OCI-LY7 (cell line): Measurements from ENCODE around the gene PHLDB1. TPM values are rescaled to one million over a fixed set of nuclear protein-coding genes. Genes with fewer than 3 reads are reported as not detected.

Source experiments
- BruUV-seq: library from RNA; stranded (reverse); fragments of 400-500 nt; replicated peaks from 2 replicates; lab custom pipeline; 2021; lab: Mats Ljungman, UMichigan
- CTCF ChIA-PET: fragments of 300-600 bp; sonication (Branson Sonifier 250); formaldehyde crosslinking; loops from one replicate; lab custom pipeline; 2022; ENCODE audit warnings: antibody characterized with exemption; ENCODE audit not compliant: unreplicated experiment; lab: Charles Lee
- POLR2A ChIA-PET: fragments of 300-600 bp; sonication (Branson Sonifier 250); formaldehyde crosslinking; loops from one replicate; lab custom pipeline; 2022; ENCODE audit warnings: antibody characterized with exemption; lab: Charles Lee
- DNase-seq: peaks from one replicate; pipeline ENCODE4 v3.0.0-alpha.2; 2015; ENCODE audit warnings: low spot score
- H2AFZ ChIP-seq: fragments of 200-600 bp; sonication (generic), shearing (Covaris generic); 2 replicates; pipeline ENCODE4 v1.6.1; 2014; ENCODE audit warnings: mild to moderate bottlenecking, antibody characterized with exemption, low read length, moderate library complexity
- H3K27ac ChIP-seq: fragments of 200-600 bp; sonication (generic); 2 replicates; pipeline ENCODE4 v1.5.1; 2014; ENCODE audit warnings: mixed run types, low read depth, mild to moderate bottlenecking, moderate library complexity, low read length, inconsistent platforms; ENCODE audit not compliant: poor library complexity, severe bottlenecking
- H3K36me3 ChIP-seq: fragments of 200-600 bp; sonication (generic); 2 replicates; pipeline ENCODE4 v1.6.1; 2014; ENCODE audit warnings: mild to moderate bottlenecking, antibody characterized with exemption, low read length, moderate library complexity, mixed read lengths; ENCODE audit not compliant: insufficient read depth
- H3K4me1 ChIP-seq: fragments of 200-600 bp; sonication (generic); 2 replicates; pipeline ENCODE4 v1.5.1; 2014; ENCODE audit warnings: mild to moderate bottlenecking, low read length; ENCODE audit not compliant: insufficient read depth, poor library complexity, severe bottlenecking
- H3K4me2 ChIP-seq: fragments of 200-600 bp; sonication (generic); 2 replicates; pipeline ENCODE4 v1.6.1; 2014; ENCODE audit warnings: mild to moderate bottlenecking, low read length
- H3K4me3 ChIP-seq: fragments of 200-600 bp; sonication (generic); 2 replicates; pipeline ENCODE4 v1.5.1; 2014; ENCODE audit warnings: mild to moderate bottlenecking, low read depth, low read length; ENCODE audit not compliant: poor library complexity, severe bottlenecking
- H3K79me2 ChIP-seq: fragments of 200-600 bp; sonication (generic); 2 replicates; pipeline ENCODE4 v1.6.1; 2016; ENCODE audit warnings: low read depth, mild to moderate bottlenecking, low read length, moderate library complexity, mixed read lengths; ENCODE audit not compliant: insufficient read depth
- H3K9me2 ChIP-seq: fragments of 200-600 bp; sonication (generic); 2 replicates; pipeline ENCODE4 v1.6.1; 2016; ENCODE audit warnings: mild to moderate bottlenecking, low read length, mixed read lengths; ENCODE audit not compliant: insufficient read depth
- H3K9me3 ChIP-seq: fragments of 200-600 bp; sonication (generic); 2 replicates; pipeline ENCODE4 v1.6.1; 2014; ENCODE audit warnings: mild to moderate bottlenecking, mixed run types, low read length, mixed read lengths
- H4K20me1 ChIP-seq: fragments of 200-600 bp; sonication (generic); 2 replicates; pipeline ENCODE4 v1.6.1; 2014; ENCODE audit warnings: mild to moderate bottlenecking, antibody characterized with exemption, low read length, moderate library complexity, mixed read lengths; ENCODE audit not compliant: insufficient read depth
- CTCF ChIP-seq: fragments of 200-600 bp; sonication (generic); conservative IDR thresholded peaks from 2 replicates; pipeline ENCODE4 v1.5.1; 2014; ENCODE audit warnings: mild to moderate bottlenecking, antibody characterized with exemption, low read length, moderate library complexity, mixed read lengths
- EZH2phosphoT487 ChIP-seq: fragments of 200-600 bp; sonication (generic); IDR thresholded peaks from 2 replicates; pipeline ENCODE4 v1.6.1; 2018; ENCODE audit warnings: low read depth, borderline replicate concordance, mild to moderate bottlenecking, mixed run types, antibody characterized with exemption, low read length, moderate library complexity, mixed read lengths
- intact Hi-C: fragments of 100-400 bp; cut with micrococcal nuclease; formaldehyde crosslinking; loops from one replicate; pipeline ENCODE4 v1.10.0; 2022; ENCODE audit not compliant: unreplicated experiment
- total RNA-seq, 2 experiments: library from RNA; depleted of rRNA in 1 of 2; stranded (reverse); fragments of >200 nt in 1 of 2; shearing (Covaris generic) in 1 of 2; gene quantifications; 2 replicates each; pipeline ENCODE4 v1.2.3, GENCODE V29; 2014 to 2022

The PHLDB1 gene
- total RNA-seq, 2 experiments from 2014 or later: 0.19 TPM; not detected in 1

GRCh38 chr11:118670063-118670462 lies 62.6 kb downstream of the PHLDB1 start:
- TF ChIP-seq EZH2phosphoT487 (no peak), CTCF (no peak)
- ChIA-PET CTCF (no interaction called here), POLR2A (interaction anchor here (1.7 kb wide), 1 partner anchor 35 kb away, joined by 4 read pairs; no protein-coding TSS in a partner anchor)
- no TSS peak for BruUV-seq
- no peak overlapping the region for H3K4me2 ChIP-seq
- H3K9me2 ChIP-seq: no peaks in the 10 kb centered on the region
- H3K9me3 ChIP-seq: no peaks in the 10 kb centered on the region
- no peak for DNase-seq
- H3K4me3 ChIP-seq: no peak overlapping the region
- H3K27ac ChIP-seq: no peak overlapping the region
- no peaks in the 10 kb centered on the region for H3K79me2 ChIP-seq
- intact Hi-C loops: no loop called here
- H4K20me1 ChIP-seq: no peaks in the 10 kb centered on the region
- H2AFZ ChIP-seq: no peak overlapping the region
- no peaks in the 10 kb centered on the region for H3K36me3 ChIP-seq
- no peaks in the 10 kb centered on the region for H3K4me1 ChIP-seq

- Histone ChIP-seq H4K20me1 (no peaks in the 10 kb centered on the region), H3K4me3 (no peak overlapping the region), H3K4me1 (no peaks in the 10 kb centered on the region), H3K27ac (no peak overlapping the region), H3K9me2 (no peaks in the 10 kb centered on the region), H3K36me3 (no peaks in the 10 kb centered on the region), H3K79me2 (no peaks in the 10 kb centered on the region), H3K4me2 (no peak overlapping the region), H3K9me3 (no peaks in the 10 kb centered on the region), H2AFZ (no peak overlapping the region)
- no TSS peak for BruUV-seq
- POLR2A ChIA-PET: interaction anchor here (1.7 kb wide), 1 partner anchor 34 kb away, joined by 4 read pairs; no protein-coding TSS in a partner anchor
- CTCF ChIA-PET: no interaction called here
- intact Hi-C loops: no loop called here
- TF ChIP-seq EZH2phosphoT487: no peak
- no peak for TF ChIP-seq CTCF
- DNase-seq: no peak
Observed at GRCh38 chr11:118671254-118671653, 63.8 kb downstream of the PHLDB1 start.

- H4K20me1 ChIP-seq: no peaks in the 10 kb centered on the region
- intact Hi-C loops: no loop called here
- H2AFZ ChIP-seq: no peak overlapping the region
- no peak for DNase-seq
- CTCF ChIA-PET: interaction anchor here (1.3 kb wide), 1 partner anchor 9 kb away, joined by 3 read pairs; no protein-coding TSS in a partner anchor
- no peaks in the 10 kb centered on the region for H3K4me1 ChIP-seq
- no peaks in the 10 kb centered on the region for H3K79me2 ChIP-seq
- H3K9me3 ChIP-seq: no peaks in the 10 kb centered on the region
- H3K36me3 ChIP-seq: no peaks in the 10 kb centered on the region
- H3K9me2 ChIP-seq: no peaks in the 10 kb centered on the region
- H3K4me2 ChIP-seq: no peak overlapping the region
- POLR2A ChIA-PET: no interaction called here
- no peak overlapping the region for H3K27ac ChIP-seq
- no TSS peak for BruUV-seq
- TF ChIP-seq CTCF: 0 out of 2 replicates have a peak, but pooled peaks have one; percentile 27
- no peak for TF ChIP-seq EZH2phosphoT487
- no peak overlapping the region for H3K4me3 ChIP-seq
Observed at GRCh38 chr11:118672846-118673245, 65.4 kb downstream of the PHLDB1 start.
